GOT3 (cell line): ENCODE measurements around the gene SLC22A9.
"Not testable (repeated sequence)": the region's sequence is repeated elsewhere in the genome, so short reads cannot be mapped to it uniquely, and the experiment has no call there.

Experiments used
- DNase-seq: peaks from one replicate; lab custom pipeline; 2025; ENCODE audit warnings: mixed read lengths; lab: John Stamatoyannopoulos, UW

Gene SLC22A9

DNA sequence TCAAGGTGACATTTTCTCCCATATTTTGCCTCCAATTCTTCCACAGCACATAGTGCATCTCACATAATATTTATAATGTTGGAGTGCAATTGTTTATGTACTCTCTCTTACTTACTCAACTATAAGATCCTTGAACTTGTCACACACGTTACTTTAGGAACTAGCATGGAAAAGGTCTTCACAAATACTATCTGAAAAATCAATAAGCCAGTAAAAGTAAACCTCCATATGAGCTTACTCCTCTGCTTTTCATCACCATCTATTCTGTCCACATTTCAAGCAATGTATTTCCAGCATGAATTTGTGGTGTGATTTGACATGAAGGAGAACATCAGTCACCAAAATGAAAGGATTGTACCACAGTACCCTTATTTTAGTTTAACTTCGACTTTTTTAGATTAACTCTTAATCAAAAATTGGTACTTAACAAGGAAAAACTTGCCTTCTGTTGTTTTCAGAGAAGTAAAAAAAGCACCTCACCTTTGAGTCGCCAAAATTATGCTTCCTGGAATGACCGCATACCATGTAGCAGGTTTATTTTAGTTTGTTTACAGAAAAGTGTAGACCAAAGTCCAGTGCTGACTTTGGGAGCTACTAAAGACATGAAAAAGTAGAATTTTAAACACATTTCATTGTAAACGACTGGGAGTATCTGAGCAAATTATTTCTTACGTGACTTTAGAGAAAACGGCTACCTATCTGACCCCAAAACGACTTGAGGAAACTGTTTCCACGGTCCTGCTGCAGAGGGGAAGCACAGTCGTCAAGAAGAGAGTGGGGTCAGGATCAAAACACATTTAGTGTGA, at the start of gene SLC22A9:
Gene SLC22A9, plus strand, starts transcription at position 621 of the 806 bp plus-strand sequence. CDS start 272 bp downstream, outside the sequence.
- no peak for DNase-seq

DNA sequence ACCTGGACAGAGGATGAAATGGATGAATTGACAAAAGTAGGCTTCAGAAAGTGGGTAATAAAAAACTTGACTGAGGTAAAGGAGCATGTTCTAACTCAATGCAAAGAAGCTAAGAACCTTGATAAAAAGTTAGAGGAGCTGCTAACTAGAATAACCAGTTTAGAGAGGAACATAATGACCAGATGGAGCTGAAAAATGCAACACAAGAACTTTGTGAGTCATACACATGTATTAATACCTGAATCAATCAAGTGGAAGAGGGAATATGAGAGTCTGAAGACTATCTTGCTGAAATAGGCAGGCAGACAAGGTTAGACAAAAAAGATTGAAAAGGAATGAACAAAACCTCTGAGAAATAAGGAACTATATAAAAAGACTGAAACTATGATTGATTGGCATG, 47.9 kb upstream of the SLC22A9 start:
- no peak for DNase-seq

DNA sequence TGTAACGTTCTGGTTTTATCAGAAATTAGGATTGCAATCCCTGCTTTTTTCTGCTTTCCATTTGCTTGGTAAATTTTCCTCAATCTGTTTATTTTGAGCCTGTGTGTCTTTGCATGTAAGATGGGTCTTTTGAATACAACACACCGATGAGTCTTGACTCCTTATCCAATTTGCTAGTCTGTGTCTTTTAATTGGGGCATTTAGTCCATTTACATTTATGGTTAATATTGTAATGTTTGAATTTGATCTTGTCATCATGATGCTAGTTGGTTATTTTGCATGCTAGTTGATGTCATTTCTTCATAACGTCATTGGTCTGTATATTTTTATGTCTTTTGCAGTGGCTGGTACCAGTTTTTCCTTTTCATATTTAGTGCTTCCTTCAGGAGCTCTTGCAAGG, 34.5 kb upstream of the SLC22A9 start:
- not testable (repeated sequence) for DNase-seq

DNA sequence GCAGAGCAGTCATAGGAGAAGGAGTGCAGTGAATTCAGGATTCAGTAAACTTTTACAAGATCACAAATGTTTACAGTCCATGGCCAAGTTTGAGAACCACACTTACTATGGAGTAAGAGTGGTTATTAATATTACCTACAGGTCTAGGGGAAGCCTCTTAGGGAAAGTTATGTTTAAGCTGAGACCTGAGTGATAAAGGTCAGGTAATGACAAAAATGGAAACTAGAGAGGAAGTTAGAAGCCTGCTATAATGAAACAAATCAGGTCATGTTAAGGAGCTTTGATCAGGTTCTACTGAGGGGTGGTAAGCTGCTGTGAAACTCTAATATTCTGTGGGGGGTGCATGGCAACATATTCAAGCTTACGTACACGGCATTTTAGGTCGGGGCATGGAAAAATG, 32.5 kb upstream of the SLC22A9 start:
- DNase-seq, result no peak

DNA sequence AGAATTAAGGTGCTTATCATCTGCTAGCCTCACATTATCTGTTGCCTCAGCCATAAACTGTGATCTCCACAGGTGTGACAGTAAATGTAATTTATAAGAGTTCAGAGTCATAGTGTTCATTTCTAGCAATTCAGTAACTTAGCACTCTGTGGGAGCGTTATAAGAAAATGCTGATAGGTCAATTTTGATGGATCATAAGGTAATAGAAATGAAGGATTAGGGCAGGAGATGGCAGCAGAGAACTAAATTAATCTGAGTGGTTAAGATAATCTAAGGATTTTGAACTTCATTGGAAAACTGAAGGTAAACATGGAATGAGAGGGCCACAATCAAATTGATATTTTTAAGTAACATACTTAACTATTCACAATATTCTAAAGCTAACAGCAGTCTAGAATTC, 26.5 kb upstream of the SLC22A9 start:
- DNase-seq, result no peak

DNA sequence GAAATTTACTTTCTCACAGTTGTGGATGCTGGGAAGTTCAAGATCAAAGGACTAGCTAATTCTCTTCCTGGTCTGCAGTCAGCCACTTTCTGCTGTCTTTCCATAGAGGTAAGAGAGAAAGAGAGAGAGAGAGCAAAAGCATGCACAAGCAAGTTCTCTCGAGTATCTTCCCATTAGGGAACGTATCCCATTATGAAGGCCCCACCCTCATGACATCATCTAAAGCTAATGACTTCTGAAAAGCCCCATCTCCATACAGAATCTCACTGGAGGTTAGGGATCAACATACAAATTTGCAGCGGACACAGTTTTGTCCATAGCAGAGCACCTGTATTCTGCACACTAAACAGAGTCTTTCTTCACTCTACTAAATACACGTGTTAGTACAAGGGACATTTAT, 17.4 kb upstream of the SLC22A9 start:
- DNase-seq, result no peak

DNA sequence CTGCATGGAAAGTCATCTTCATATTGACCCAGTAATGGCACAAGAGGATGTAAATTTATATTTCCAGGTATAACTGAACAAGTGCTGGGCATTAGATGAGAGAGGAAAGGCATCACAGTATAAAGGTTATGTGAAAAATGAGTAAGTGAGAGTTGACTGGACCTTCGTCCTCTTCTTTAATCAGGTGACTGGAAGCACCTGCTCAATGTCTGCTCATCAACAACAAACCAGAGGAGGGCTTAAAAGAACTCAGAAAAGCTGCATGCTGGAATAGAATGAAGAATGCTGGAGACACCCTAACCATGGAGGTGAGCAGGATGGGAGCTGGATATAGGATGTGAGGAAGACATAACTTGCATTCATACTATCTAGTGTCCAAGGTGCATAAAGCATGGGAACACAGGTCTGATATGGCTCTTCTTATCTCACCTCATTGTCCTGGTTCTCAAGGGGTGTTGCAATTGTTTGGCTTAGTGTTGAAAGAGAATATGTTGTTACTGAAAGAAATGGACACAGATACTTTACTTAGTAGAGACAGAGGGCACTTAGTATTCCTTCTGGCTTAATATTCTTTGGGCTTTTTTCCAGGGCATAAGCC, 7.3 kb upstream of the SLC22A9 start:
- DNase-seq, result no peak

DNA sequence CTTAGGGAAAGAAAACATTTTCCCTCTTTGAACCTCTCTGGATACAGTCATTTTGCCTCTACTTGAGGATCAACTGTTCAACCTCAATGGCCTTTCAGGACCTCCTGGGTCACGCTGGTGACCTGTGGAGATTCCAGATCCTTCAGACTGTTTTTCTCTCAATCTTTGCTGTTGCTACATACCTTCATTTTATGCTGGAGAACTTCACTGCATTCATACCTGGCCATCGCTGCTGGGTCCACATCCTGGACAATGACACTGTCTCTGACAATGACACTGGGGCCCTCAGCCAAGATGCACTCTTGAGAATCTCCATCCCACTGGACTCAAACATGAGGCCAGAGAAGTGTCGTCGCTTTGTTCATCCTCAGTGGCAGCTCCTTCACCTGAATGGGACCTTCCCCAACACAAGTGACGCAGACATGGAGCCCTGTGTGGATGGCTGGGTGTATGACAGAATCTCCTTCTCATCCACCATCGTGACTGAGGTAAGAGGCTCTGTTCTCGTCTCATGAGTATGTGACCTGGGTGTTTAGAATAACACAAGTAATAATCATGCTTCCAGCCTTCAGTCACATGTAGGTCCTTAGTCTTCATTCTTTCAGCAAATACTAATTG, 495 bp downstream of the SLC22A9 start:
- DNase-seq, result no peak

DNA sequence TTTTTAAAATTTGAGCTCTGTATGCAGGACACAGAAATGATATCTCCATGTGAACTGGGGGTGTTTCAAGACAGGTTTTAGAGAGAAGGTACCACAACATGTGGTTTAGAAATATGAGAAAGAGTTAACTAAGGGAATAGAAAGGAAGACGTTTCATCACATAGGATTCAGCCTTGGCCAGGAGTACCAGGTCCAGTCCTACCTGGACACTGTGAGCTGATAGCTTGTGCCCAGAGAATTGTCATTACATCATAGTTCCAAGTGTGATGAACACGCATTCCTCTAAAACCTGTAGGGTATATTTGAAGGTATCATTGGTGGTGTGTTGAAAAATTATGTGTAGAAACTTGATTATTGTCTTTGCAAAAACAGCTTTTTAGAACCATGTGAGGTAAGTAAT, 1.8 kb downstream of the SLC22A9 start:
- no peak for DNase-seq

DNA sequence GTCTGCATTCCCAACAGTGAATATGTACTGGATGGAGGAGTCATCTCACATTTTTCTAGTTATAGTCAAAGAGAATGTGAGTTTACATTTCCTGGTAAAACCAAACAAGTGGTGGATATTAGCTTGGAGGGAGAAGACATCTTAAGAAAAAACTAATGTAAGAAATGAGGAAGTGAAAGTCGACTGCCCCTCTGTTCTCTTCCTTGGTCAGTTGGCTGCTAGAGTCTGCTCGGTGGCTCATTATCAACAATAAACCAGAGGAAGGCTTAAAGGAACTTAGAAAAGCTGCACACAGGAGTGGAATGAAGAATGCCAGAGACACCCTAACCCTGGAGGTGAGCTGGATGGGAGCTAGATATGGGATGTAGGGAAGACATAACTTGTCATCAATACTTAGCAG, 5.8 kb downstream of the SLC22A9 start:
- DNase-seq, result no peak

DNA sequence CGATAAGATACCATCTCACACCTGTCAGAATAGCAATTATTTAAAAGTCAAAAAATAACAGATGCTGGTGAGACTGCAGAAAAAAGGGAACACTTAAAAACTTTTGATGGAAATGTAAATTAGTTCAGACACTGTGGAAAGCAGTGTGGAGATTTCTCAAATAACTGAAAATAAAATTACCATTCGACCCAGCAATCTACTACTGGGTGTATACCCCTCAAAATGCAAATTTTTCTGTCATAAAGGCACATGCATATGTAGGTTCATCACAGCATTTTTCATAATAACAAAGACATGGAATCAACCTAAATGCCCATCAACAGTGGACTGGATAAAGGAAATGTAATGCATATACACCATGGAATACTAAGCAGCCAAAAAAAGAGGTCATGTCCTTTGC, 10.5 kb downstream of the SLC22A9 start:
- DNase-seq, result no peak

DNA sequence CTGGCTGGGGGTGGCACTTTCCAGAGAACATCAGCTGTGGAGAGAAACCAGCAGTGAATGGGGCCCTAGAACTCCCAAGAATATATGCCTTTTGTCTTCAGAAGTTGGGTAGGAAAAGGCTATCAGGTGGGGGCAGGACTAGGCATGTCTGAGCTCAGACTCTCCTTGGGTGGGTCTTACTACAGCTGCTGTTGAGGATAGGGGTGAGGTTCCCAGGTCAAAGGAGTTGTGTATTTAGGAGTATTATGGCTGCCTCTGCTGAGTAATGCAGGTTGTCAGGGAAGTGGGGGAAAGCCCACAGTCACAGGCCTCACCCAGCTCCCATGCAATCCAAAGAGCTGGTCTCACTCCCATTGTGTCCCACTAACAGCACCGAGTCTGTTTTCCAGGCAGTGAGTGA, 26.1 kb downstream of the SLC22A9 start:
- DNase-seq, result no peak

DNA sequence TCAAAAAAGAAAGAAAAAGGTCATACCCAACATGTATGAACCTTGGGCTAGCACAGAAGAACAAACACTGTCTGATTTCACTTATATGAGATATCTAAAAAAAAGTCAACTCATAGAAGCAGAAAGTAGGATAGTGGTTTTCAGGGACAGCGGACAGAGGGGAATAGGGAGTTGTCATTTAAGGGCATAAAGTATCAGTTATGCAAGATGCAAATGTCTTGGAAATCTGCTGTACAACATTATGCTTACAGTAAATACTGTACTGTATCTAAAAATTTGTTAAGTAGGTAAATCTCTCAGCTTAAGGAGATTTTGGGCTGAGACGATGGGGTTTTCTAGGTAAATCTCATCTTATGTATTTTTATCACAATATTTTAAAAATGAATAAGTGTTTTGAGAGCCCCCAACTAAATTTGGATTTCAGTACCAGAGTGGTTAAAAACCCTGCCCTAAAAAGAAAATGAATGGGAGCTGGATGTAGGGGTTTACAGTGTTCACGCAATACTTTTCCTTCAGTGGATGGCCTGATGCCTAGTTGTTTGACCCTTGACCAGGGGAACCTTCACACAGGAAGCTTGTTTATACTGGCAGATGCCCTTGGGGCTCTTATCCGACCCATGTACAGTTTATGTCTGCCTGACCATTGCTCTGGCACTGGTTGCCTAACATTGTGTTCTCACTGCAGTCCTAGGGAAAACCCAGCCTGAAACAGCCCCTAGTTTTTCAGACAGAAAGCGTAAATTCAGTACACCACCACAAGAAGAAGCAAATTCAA, 34.8 kb downstream of the SLC22A9 start:
- DNase-seq, result no peak

DNA sequence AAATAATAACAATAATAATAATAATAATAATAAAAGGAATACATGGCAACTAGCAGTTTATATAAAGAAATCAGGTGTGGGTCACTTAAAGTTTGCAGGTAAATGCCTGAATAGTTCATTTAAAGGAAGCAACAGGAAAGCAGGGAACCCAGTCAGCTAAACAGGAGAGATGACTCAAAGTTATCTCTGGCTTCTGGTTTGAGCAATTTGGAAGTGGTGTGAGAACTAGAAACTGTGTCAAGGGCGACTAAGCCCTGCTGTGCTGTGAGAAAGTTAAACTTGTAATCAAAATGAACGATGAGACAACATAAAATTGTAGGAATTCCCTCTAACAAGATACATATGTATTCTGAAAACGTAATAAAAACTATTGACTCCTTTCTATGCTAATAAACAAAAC, 35.5 kb downstream of the SLC22A9 start:
- DNase-seq, result no peak

DNA sequence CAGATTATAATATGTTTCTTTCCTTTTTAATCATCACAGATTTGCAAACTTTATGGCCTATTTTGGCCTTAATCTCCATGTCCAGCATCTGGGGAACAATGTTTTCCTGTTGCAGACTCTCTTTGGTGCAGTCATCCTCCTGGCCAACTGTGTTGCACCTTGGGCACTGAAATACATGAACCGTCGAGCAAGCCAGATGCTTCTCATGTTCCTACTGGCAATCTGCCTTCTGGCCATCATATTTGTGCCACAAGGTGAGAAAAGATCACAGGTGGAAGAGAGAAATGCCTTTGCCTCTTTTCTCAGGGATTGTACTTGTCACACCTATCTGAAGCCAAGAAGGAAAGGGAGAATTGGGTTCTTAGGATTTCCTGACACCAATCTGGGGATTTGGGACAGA, 36.9 kb downstream of the SLC22A9 start:
- no peak for DNase-seq

DNA sequence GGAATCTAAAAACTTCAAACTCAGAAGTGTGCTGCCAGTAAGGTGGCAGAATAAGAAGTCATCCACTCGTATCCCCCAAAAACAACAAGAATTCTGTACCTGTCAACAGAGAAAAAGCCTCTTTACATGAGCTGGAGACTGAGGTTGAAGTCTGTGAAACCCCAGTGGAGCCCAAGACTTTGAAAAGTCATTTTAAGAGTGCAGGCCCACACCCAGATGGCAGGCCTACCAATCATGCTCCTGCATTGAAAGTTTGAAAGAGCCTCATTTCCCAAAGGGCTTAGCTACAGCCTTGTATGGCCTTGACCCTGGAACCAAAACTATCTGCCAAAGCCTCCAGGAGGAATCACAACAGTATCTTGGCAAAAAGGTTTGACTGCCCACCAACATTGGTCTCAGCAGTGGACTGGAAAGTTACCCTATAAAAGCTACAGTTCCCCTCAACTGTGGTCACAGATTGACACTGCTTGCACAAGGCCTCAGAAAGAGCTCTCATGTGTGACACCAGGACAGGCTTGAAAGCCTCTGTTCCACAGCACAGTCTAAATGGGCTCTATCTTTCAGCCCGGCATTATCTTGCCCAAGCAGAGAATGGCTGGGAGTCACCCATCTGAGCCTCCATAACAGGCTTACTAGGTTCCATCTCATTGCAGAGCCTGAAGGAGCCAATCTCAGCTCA, 47.7 kb downstream of the SLC22A9 start:
- no peak for DNase-seq

DNA sequence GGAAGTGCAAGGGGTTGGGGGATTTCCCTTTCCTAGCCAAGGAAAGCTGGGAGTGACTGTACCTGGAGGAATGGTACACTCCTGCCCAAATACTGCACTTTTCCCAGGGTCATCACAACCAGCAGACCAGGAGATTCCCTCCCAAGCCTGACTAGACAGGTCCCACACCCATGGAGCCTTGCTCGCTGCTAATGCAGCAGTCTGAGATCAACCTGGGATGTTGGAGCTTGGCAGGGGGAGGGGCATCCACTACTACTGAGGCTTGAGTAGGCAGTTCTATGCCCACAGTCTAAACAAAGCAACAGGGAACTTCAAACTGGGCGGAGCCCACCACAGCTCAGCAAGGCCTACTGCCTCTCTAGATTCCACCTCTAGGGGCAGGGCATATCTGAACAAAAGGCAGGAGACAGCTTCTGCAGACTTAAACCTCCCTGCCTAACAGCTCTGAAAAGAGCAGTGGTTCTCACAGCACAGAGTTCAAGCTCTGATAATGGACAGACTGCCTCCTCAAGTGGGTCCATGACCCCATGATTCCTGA, 58.5 kb downstream of the SLC22A9 start:
- no peak for DNase-seq

DNA sequence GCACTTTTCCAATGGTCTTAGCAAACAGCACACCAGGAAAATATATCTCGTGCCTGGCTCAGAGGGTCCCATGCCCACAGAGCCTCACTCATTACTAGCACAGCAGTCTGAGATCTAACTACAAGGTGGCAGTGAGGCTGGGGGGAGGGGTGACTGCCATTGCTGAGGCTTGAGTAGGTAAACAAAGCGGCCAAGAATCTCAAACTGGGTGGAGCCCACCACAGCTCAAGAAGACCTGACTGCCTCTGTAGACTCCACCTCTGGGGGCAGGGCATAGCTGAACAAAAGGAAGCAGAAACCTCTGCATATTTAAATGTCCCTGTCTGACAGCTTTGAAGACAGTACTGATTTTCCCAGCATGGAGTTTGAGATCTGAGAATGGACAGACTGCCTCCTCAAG, 61.1 kb downstream of the SLC22A9 start:
- not testable (repeated sequence) for DNase-seq

DNA sequence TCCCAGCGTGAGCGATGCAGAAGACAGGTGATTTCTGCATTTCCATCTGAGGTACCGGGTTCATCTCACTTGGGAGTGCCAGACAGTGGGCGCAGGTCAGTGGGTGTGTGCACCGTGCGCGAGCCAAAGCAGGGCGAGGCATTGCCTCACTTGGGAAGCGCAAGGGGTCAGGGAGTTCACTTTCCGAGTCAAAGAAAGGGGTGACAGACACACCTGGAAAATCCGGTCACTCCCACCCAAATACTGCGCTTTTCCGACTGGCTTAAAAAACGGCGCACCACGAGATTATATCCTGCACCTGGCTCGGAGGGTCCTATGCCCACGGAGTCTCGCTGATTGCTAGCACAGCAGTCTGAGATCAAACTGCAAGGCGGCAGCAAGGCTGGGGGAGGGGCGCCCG, 65.8 kb downstream of the SLC22A9 start:
- DNase-seq, result not testable (repeated sequence)

DNA sequence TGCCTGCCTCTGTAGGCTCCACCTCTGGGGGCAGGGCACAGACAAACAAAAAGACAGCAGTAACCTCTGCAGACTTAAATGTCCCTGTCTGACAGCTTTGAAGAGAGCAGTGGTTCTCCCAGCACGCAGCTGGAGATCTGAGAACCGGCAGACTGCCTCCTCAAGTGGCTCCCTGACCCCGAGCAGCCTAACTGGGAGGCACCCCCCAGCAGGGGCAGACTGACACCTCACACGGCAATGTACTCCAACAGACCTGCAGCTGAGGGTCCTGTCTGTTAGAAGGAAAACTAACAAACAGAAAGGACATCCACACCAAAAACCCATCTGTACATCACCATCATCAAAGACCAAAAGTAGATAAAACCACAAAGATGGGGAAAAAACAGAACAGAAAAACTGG, 66.2 kb downstream of the SLC22A9 start:
- not testable (repeated sequence) for DNase-seq

DNA sequence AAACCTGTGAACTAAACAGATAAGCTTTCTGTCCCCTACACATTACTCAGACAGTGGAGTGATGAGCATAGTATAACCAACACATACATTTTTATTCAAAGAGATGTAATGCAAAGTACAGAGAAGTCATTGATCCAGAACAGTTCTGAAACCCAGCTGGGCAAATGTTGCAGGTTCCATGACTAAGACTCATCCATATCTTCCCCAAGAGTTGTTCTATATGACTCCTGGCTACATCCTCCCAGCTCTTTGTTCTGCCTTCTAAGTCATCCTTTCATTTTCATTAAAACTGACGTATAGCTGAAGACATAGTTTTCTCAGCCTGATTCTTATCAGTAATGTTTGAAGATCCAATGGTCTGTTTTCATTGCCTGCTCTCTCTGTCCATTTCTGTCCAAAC, 74.1 kb downstream of the SLC22A9 start:
- DNase-seq, result no peak

DNA sequence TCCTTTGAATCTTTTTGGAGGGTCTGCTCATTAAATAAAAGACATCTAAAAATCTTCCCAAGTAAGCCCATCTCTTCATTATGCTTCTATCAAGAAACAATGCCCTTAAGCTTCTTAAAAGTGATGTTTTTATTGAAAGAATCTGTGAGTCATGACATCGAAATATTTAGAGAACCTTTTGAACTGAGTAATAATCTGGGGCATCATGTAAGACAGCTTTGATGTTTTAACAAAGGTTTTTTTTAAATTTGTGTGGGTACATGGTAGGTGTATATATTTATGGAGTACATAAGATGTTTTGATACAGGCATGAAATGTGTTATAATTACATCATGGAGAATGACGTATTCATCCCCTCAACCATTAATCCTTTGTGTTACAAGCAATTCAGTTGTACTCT, 74.6 kb downstream of the SLC22A9 start:
- DNase-seq, result no peak
